ENCODE results near the gene RNF182.

DNA sequence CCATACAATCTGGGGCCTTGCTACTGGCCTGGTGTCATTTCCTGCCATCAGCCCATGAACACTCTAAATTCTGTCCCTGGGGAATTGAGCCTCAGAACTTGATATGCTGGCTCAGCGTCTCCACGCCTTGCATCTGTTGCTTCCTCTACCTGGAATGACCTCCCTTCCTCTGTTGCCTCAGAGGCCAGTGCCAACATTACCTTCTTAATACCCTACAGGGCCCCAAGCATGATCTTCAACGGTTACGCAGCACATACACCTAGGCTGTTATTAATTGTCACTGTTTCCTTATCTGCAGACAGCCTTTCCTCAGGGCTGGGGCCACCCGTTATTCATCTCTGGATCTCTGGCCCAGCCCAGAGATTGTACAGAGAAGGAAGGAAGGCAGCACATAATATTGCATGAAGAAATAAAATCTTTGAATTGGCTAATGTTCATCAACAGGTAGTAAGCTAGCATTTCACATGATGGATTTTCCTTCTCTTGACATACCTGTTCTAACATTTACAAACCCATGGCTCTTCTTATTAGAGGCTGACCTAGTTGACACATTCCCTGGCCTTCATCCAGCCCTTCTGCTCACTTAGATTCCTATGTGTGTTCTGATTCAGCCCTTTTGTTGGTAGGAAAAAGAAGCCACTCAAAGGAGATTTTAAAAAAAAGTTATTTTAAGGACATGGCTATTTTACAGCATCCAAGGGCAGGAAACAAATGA lies 8.4 kb upstream of the RNF182 start:
- TF ChIP-seq, protein P1, sequence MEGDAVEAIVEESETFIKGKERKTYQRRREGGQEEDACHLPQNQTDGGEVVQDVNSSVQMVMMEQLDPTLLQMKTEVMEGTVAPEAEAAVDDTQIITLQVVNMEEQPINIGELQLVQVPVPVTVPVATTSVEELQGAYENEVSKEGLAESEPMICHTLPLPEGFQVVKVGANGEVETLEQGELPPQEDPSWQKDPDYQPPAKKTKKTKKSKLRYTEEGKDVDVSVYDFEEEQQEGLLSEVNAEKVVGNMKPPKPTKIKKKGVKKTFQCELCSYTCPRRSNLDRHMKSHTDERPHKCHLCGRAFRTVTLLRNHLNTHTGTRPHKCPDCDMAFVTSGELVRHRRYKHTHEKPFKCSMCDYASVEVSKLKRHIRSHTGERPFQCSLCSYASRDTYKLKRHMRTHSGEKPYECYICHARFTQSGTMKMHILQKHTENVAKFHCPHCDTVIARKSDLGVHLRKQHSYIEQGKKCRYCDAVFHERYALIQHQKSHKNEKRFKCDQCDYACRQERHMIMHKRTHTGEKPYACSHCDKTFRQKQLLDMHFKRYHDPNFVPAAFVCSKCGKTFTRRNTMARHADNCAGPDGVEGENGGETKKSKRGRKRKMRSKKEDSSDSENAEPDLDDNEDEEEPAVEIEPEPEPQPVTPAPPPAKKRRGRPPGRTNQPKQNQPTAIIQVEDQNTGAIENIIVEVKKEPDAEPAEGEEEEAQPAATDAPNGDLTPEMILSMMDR (IDR thresholded peaks at IDR 0.05): no peak
- no peak for TF ChIP-seq EZH2 (IDR thresholded peaks at IDR 0.05; ENCODE audit: borderline replicate concordance, insufficient read depth, low read depth, low read length, poor library complexity, severe bottlenecking)

All from B cell (primary cell).